GM21825 (cell line): Measurements from ENCODE around the gene IGFBP5.

ENCODE experiments used
- ATAC-seq: cut with Tn5 transposase; IDR thresholded peaks from one replicate; pipeline ENCODE4 v1.9.1; 2021; ENCODE audit warnings: mild to moderate bottlenecking, moderate library complexity; ENCODE audit not compliant: unreplicated experiment

Gene IGFBP5

DNA sequence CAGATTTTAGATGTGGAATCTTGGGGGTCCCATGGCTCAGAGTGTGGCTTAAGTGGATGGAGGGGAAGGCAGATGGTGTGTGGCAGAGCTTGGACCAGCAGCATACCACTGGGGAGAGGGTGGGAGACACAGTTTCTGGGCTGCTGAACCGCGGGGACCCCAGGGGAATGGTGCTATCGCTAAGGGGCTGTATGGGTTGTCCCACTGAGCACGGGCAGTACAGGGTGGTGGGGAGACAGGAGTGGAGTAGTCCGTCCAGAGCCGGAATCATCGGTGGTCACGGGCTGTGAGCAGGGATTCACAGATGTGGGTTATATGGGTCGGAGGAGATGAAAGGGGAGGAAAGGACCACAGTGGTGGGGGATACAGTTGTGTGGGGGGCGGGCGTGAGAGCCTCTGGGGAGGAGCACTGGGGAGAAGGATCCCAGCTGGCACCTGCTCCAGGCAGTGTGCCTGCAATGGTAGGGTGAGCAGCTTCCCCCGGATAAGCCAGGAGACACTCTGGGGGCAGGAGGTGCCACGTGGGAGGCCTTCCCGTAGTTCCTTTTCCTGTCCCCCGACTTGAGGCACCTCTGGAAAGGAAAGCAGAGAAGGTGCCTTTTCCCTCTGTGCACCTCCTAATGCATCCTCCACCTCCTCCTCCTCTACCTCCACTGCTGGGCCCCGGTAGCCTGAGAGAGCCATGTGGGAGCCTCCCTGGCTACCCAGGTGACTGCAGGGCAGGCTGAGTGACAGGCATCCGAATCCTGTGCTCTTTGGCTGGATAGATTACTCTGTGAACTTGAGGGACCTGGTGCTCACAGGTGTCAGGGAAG, 24.9 kb downstream of the IGFBP5 start:
- no peak for ATAC-seq

DNA sequence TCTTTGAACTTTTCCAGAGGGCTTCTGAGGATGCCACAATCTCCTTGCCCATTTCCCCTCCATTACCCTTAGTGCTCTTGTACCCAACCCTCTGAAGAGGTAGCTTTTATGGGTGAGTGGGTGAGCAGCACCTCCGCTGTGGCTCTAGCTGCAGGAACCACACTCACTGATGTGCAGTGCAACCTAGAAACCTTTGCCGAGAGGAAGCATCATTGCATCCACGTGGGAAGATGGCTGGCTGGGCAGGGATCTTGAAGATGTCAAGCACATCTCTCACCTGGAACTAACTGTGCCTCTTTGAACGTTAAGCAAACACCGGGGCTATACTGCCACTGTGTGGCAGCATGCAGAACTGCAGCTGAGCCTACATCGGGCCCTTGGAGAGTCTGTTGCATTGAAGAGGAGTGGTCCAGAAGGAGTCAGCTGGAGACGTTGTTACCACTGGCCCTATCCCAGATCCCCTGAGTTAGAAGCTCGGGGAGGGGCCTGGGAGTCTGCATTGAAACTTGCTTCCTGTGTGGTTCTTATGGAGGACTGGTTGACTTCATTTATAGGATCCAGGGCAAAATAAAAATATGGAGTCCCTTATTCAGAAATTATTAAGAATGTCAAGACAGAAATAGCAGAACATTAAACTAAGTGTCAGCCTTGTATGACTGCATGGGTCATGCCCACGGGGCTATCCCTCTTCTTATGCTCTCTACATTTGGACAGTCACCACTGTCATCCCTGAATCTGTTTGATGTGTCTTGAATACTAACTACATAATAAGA, 28.7 kb downstream of the IGFBP5 start:
- ATAC-seq: peak; percentile 65

DNA sequence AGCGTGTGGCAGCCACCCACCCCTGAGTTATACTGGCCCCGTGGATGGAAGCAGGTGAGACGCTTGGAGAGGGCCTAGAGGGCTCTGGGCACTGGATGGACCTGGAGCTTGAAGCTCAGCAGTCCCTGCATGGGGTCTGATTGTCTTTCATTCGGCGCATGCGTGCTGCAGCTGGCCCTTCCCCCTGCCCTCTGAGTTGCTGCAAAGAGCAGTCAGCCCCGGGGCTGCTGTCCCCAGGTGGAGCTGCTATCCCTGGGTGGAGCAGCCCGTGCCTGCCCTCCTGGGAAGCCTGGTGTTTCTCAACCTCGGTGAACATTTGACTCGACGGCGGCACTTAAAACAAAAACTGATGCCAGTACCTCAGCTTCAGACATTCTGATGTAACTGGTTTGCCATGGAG, 29.6 kb downstream of the IGFBP5 start:
- no peak for ATAC-seq

DNA sequence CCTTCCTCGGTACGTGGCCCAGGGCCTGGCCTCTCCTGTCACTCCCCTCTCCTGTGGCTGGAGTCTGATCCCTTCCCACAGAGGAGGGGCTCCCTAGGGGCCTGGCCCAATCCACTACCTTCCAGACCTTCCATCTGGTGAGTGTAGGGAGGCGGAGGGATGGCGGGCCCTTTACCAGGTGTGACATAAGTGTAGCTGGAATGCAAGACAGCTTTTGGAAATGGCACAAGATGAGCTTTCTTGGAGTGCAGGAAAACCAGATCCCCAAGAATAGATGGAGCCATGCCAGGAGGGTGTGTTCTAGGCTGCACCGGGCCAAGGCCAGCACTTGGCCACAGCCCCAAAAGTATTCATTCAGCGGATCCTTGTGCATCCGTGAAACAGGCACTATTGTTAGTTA, 30.1 kb downstream of the IGFBP5 start:
- ATAC-seq: no peak

DNA sequence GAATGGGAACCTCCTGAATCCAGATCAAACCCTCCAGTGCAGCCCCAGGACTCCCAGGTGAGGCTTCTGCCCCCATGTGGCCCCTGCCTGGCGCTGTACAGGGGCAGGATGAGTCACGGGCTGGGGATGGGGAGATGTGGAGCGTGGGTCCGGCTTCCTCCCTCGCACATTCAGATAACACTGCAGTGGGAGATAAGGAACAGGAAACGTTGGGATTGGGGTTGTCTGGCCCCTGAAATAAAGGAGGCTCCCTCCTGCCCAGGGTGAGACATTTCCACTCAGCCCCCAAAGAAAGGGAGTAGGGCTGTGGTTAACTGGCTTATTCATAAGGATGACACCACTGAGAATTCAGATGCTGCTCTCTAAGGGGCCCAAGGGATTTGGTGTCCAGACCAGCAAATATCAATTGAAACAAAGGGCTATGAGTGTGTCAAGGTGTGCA, 30.7 kb downstream of the IGFBP5 start:
- ATAC-seq: no peak

DNA sequence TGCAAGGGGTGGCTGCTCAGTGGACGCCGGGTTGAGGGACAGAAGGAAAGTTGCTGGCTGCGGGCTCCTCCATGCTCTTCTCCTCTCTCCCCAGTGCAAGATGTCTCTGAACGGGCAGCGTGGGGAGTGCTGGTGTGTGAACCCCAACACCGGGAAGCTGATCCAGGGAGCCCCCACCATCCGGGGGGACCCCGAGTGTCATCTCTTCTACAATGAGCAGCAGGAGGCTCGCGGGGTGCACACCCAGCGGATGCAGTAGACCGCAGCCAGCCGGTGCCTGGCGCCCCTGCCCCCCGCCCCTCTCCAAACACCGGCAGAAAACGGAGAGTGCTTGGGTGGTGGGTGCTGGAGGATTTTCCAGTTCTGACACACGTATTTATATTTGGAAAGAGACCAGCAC, 31.5 kb downstream of the IGFBP5 start:
- ATAC-seq: no peak

DNA sequence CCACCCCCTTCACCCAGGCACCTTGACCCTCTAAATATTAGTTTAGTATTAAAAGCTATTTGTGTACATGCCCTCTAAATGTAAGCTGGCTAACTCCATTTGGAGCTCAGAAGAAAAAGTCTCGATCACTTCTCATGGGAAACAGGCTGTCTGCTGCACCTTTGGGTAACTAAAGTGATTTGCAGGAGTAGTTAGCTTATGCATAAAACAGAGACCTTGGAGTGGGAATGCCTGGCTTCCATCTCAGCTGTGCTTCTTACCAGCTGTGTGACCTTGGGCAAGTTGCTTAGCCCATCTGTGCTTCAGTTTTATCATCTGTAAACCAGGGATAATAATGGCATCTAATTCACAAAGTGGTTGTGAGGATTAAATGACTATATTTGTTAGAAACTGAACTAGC, 32.2 kb downstream of the IGFBP5 start:
- no peak for ATAC-seq

DNA sequence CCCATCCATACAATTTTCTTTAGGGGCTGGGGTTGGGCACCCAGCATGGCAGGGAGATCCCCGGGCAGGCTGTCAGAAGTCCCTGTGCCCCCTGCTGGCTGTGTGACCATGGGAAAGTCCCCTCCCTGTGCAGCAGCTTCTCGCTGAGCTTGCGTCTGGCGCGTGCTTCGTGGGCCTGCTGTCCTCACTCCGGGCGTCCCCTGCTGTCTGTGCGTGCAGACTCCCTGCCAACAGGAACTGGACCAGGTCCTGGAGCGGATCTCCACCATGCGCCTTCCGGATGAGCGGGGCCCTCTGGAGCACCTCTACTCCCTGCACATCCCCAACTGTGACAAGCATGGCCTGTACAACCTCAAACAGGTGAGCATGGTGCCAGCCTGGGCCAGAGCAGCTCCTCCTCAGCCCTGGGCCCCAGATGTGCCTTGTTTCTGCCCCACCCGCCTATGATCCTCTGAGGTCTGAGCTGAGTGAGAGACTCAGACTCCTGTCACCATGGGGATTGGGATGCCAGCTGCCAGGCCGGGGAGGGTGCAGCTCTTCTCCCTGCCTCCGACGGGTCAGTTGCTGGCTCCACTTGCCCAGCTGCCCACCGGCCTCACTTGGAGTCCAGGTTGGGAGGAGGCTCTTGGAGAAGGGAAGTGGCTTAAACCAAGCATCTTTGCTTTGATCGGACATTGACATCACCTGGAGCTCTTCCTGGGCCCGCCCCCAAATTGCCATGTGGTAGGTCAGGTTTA, 33.5 kb downstream of the IGFBP5 start:
- no peak for ATAC-seq

DNA sequence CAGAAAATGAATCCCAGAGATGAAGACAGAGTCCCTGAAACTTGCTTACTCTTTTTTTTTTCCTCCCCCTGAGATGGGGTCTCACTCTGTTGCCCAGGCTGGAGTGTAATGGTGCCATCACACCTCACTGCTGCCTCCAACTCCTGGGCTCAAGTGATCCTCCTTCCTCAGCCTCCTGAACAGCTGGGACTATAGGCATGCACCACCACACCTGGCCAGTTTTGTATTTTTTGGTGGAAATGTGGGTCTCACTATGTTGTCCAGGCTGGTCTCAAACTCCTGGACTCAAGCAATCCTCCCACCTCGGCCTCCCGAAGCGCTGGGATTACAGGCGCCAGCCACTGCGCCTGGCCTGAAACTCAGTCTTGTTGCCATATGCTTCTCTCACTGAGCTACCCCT, 34.3 kb downstream of the IGFBP5 start:
- ATAC-seq: no peak

DNA sequence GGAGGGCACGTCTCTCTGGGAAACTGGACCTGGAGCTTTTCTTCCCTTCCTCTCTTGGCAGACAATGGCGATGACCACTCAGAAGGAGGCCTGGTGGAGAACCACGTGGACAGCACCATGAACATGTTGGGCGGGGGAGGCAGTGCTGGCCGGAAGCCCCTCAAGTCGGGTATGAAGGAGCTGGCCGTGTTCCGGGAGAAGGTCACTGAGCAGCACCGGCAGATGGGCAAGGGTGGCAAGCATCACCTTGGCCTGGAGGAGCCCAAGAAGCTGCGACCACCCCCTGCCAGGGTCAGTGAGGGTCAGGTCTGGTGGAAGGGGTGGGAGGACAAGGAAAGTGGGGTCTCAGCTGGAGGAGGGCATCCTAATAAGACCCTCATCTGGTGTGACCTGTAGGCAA, 34.9 kb downstream of the IGFBP5 start:
- ATAC-seq: no peak

DNA sequence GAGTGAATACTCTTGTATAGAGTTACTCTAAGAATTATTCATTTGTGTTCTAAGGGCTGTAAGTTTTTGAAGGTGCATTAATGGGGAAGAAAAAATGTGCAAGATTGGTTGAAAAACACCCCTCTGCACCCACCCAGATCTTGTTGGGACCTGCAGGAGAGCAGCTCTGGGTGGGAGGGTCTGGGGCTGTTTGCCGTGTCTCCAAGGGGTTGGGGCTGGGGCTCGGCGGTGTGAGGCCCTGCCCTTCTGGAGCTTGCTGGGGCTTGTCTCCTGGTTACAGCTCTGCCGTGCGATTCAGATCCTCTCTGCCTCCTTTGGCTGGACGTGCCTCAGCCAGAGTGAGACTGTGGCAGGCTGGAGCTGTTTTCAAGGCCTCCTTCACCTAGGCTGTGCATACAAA, 36.1 kb downstream of the IGFBP5 start:
- no peak for ATAC-seq

DNA sequence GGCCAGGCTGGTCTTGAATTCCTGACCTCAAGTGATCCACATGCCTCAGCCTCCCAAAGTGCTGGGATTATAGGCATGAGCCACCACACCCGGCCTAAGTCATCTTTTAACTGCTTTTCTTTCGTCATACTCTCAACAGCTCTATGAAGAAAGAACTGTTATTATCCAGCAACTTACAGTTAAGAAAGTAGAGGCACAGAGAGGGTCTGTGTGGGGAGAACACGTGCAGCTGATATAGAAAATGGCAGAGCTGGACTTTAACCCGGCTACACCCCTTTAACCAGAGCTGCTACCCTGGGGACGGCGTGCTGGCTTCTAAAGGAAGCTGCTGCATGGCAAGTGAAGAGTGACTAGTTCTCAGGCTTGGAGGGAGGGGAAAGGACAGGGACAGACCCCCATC, 36.6 kb downstream of the IGFBP5 start:
- ATAC-seq: no peak

DNA sequence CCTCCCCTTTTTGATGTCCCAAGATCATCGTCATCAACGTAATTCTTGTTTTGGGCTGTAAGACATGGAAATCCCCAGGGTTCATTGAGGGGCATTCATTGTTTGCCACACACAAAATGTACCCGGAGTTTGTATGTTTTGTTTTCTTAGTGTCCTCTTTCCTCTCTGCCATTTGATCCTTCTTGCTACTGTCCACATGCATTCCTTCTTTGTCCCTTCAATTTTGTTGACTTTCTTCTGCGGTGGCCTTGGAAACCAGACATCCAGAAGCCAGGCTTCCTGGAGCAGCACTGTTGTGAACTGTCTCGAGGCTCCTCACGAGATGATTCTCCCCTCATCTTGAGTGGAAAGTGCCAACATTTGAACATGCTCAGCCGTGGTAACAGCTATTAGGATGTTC, 37.4 kb downstream of the IGFBP5 start:
- ATAC-seq: no peak

DNA sequence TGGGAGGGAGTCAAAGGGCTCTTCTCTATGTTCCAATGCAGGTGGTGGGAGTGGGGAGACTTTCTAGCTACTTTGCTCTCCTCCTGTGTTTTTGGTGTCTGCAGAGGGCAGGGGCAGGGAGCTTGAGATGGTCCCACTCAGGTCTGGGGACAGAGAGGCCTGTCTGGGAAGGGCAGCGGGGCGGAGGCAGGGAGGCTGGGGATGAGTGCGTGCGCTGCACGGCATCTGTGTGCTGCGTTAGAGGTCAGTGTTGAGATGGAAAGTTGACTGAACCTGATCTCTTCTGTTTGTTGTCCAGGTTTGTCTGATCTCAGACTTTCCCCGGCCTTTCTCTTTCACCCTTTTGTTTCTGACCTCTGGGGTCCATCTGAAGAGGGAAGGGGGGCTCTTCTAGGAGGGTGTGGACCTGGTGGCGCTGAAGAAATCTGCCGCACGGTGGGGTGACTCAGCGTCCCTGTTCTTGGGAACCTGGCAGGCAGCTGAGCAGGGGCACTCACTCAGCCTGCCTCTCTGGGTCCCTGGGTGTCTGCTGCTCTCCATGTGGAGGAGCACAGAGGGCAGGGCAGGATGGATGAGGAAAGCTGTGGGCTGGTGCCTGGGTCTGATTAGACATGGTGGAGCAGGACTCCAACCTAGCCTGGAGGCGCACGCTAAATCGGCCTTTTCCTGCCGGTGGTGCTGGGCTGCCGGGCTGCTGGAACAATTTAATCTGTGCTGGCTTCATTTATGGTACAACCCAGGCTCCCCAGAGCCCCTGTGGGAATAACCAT, 38.1 kb downstream of the IGFBP5 start:
- no peak for ATAC-seq

DNA sequence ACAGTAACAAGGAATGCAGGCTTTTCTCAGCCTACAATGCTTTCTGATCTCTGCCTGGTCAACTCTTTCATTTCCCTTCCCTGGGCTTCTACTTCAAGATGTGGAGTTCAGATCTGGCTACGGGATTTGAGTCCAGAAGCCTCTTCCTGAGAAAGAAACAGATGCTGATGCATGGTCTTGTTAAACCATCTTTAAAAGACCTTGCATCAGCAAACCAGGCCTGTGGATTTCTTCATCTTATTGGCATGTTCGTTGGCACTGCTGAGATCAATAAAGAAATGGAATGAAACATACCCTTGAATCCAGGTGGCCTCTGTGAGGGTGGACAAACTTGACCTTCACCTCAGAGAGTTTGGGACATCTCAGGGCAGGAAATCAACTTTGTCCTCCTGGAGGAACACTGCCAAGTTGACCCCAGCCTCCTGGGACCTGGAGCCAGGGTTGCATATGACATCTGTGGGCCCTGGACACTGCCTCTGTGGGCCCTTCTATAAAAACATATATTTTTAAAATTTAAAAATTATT, 40.8 kb downstream of the IGFBP5 start:
- no peak for ATAC-seq

DNA sequence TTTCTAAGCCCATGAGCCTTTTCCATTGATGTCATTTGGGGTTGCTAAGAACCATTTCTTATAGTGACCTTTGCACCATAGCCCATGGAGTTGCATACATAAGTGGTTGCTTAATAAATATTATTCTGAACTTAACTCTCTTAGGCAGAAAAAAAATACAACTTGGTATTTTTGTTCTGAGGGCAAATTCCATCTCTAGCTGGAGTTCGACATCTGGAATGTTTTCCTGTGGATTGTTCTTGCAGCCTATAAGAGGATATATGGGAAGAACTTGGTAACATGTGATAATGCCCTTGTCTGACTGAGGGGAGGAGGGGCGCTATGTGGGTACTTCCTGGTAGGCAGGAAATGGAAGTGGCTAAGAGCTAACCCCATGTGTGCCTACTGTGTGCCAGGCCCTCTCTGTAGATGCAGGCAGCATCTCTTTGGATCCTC, 41.4 kb downstream of the IGFBP5 start:
- ATAC-seq: no peak

DNA sequence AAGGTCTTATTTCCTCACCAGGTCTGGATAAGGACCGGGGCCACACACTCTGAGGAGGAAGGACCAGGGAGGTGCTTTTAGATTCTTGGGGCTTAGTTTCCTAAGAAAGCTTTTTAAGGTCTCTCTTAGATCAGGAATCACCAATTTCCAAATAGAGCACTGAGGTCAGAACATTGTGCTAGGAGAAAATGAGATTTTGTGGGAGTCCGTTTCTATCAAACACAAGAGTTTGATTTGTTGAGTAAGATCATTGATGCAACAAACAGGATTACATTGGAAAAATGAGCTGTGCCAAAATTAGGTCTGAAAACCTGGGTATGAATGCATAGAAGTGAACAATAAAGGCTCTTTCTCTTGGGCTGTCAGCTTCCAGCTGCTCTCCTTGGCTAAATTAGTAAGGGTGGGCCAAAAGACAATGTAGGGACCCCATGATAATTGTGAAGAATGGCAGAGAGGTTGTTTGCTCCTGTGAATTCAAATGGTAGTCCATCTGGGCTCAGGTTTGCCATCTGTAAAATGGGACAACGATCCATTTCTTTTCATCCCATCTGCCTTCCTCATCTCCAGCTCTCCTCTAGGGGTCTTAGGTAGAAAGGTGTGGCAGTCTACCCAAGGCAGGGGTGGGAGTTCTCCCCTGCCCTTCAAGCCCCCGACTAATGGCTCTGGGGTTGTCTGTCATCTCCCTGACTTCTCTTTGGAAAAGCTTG, 42.1 kb downstream of the IGFBP5 start:
- ATAC-seq: no peak

DNA sequence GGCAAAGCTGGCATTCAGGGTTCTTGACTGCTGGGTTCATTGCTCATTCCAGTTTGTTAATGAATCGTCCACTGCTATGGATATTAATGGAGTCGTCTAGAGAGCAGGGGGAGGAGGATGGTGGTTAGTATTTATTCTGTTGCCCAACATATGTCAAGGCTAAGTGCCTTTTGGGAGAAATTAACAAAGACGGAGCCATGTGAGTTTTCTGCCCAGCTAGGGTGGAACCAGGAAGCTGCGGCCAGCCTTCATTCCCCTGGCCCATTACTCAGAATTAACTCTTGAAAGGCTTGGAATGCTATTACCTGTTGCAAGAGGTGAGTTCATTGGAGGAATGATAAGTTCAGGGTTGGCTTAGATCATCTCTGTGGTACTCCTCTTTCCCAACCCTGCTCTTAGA, 42.8 kb downstream of the IGFBP5 start:
- ATAC-seq: no peak

DNA sequence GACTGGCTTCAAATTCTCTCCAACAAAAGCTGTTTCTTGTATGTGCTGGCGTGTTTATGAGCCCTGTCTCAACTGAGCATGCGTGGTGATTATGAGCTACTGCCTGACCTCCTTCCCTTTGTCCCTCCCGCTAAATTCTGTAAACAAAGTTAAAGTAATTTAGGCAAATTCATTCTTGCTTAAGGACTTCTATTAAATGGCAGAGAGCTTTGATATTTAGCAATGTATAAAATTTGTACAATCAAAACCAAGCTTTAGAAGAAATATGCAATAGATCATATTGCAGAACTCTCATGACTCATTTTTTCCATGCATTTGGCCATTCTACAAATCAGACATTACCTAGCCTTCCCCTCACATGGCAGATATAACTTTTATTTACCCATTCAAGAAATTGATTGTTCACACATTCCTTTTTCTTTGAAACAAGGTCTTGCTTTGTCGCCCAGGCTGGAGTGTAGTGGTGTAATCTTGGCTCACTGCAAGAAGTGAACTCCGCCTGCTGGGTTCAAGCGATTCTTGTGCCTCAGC, 43.9 kb downstream of the IGFBP5 start:
- no peak for ATAC-seq
